Measurements from ENCODE around the gene FMNL2.
"Not testable (repeated sequence)": the region's sequence is repeated elsewhere in the genome, so short reads cannot be mapped to it uniquely, and the experiment has no call there.

Gene FMNL2

DNA sequence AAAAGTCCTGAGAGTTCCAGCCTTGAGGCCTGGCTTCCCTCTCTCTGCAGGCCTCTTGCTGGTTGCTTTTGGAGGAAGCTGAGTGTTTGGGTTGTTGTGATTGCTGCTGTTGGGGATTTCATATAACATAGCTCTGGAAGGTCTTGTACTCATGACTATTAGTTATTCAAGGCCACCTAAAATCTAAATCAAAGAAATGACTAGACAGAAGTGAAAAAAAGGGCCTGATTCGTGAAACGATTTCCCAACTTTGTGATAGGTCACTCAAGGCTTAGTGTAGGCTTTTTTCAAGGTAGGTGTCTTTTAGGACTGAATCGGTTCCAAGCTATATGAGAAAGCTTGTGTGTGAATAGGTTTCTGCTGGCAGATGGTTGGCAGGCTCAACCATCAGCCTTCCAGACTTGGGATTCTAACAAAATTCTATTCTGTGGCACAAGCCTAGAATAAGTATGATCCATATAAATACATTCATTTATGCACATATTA is 164.4 kb downstream of the FMNL2 start:
- no peak for DNase-seq (ENCODE audit: low spot score)

DNA sequence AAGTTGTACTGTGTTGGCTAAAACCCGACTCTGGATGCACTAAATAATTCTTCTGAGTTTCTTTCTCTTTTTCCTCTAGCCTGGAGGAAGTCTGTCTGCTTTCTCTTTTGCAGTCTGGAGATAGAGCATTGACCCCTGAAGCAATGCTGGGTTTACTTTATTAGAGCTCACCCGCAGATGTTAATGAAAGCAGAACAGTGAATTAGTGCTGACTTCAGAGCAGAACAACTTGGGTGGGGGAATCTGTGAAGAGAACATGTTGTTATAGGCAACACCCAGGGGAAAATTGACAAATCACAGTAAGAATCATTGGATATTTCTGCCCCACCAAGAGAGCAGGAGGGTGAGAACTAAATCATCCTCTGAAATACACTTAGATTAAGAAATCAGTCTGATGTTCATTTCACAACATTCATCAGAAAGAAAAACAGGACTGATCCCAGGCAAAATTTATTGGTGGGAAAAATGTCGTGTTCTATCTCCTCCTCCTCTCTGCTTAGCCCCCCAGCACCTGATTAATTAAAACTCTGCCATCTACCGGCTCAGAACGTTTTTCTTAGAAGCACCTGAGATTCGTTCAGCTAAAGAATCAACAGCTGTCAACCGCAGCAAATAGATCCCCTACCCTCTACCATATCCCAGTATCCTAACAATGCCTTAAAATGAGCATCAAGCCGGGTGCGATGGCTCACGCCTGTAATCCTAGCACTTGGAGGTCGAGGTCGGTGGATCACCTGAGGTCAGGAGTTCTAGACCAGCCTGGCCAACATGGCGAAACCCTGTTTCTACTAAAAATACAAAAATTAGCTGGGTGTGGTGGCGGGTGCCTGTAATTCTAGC is 165.1 kb downstream of the FMNL2 start:
- no peak for DNase-seq (ENCODE audit: low spot score)

DNA sequence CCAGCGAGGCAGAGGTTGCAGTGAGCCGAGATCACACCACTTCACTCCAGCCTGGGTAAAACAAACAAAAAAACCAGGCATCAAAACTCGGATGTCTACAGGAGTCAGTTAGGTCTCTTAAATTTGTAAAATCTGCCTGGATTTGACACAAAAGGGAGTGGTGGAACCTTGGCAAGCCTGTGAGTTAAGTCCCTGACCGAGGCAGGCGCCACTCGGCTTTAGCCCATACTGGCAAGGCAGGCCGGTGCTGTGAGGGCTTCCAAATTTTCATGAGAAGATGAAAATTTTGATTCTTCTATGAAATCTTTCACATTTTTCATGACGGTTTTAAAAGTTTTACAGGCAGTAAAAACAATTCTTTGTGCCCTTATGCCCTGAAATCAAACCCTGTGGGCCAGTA is 165.8 kb downstream of the FMNL2 start:
- no peak for DNase-seq (ENCODE audit: low spot score)

DNA sequence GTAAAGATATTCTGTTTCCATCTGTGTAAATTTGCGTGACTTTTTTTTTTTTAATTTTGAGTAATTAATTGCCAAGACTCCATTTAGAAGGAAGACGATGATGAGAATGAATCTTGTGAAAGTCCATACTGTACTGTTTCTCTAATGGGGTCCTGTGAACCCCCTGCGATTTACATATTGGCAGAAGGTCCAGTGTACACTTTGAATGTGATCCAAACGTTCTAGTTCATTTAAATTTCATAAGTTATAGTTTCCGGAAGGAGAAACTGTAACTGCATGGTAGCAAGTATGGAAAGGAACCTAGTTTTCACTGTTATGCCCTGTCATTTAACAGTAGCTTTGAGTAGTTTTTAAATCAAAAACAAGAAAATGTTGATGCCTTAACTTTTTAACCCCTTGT is 166.7 kb downstream of the FMNL2 start:
- DNase-seq (ENCODE audit: low spot score): no peak

DNA sequence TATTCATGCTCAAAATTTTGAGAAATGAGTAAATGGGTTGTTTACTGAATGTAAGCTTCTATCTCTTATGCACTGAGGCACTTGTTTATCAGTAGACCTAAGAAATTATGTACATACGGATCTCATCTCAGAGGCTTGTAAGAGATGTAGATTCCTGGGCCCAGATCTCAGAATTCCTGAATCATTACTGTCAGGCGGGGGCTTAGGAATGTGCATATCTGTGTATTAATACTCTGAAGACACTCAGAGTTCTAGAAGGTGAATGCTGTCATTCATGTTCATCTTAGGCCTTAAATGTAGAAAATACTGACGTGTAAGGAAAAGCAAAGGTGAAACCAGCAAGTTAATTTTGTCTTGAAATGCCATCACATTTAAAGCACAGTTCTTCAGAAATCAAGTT is 169.6 kb downstream of the FMNL2 start:
- DNase-seq (ENCODE audit: low spot score): no peak

DNA sequence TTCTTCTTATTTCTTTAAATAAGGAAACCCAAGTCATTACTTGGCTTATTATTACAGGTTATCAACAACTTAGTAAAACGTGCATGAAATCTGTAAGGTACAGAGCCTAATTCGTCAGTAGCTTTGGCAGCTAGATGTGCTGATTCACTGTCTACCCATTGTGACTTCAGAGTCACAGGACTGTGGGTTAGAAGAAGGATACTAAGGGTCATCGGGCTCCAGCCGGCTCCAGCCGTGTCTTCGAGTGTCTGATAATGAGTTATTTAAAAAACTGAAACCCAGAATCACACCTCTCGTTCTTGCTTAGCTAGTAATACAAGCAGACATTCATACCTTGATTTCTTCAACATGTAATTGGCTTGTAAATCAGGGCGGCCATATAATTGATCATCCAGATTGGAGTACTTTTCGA is 170.5 kb downstream of the FMNL2 start:
- no peak for DNase-seq (ENCODE audit: low spot score)

DNA sequence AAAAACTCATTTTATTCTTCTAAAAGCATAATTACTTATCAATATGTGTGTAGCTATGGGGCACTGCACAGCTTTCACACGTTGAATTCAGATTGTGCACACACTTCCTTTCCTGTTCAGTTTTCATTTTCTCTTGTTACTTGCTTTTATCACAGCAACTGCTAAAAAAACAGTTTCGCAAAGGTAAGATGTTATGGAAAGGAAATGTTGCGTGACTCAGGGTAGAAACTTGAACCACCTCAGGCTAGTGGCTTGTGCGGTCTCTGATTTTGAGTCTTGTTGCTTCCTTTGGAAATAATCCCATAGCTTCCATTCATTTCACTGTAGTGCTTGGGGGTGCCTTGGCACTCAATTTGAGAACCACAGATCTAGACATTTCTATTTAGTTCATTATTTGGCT is 171.9 kb downstream of the FMNL2 start:
- no peak for DNase-seq (ENCODE audit: low spot score)

DNA sequence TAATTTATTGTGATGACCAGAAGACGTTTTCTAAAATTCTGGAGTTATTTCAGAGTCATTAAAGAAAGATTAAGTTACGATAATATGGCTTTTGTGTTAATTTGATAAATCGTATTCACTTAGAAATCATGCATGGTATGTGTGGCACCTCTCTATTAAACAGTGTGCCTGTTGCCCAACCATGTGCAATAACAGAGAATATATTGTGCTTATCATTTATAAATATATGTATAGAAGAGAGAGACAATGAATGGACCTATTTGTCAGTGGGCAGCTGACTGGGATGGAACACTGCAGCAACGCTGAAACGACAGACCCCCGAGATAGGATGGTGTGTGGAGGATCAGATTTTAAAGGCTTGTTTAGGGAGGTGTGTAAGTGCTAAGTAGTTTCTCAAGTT is 172.9 kb downstream of the FMNL2 start:
- DNase-seq (ENCODE audit: low spot score): no peak

DNA sequence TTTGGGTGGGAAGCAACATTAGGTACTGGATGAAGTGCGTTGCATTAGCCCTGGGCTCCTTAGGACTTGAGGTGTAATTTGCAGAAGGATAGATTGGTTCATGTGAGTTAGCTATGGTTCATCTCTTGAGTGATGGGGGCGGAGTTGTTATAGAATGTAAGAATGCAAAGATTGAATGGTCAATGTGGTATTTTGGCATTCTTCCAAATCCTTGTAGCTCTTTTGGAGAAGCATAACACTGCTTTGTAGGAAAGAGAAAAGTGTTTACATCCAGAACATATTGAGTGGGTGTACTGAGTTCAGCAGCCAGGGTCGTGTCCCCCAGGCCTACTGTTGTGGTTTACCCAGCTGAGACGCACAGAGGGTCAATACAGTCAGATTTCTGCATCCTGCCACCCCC is 173.5 kb downstream of the FMNL2 start:
- no peak for DNase-seq (ENCODE audit: low spot score)

DNA sequence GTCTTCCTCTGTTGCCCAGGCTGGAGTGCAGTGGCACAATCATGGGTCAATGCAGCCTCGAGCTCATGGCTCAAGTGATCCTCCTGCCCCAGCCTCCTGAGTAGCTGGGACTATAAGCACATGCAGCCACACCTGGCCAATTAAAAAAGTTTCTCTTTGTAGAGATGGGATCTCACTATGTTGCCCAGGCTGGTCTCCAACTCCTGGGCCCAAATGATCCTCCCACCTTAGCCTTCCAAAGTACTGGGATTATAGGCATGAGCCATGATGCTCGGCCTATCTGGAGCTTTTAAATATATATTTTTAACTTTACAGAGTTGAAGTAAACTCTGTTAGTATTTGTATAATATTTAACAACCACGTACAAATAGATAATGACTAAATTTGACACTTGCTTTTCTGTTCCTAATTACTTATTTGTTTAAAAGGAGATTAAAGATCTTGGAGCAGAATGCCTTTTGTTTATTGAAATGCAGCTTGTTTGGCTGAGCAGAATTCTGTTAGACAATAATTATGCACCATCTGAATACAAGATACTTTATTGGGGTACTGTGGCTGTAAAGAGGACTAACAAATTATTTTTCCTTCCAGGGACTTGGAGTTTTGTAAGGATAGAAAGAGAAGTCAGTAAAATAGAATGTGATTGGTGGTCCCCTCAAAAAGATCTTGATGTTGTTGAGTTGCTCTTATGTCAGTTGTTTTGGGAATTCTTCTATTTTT is 175.0 kb downstream of the FMNL2 start:
- no peak for DNase-seq (ENCODE audit: low spot score)

DNA sequence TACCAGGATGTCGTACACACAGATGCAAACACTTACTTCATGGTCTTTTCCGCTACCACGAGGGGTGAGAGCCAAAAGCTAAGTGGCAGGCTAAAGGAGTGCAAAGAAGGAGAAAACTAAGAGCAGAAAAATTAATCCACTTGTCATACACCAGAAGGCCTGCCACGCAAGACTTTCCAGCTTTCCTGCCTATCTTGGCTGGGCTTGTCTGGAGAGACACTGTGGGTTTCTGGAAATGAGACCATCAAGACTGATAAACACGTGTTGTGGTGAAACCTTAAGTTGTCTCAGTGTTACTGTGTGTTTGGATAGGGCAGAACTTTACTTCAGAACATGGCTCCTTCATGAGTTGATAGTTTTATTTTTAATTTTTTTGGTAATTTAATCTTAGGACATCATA is 175.6 kb downstream of the FMNL2 start:
- DNase-seq (ENCODE audit: low spot score): no peak

DNA sequence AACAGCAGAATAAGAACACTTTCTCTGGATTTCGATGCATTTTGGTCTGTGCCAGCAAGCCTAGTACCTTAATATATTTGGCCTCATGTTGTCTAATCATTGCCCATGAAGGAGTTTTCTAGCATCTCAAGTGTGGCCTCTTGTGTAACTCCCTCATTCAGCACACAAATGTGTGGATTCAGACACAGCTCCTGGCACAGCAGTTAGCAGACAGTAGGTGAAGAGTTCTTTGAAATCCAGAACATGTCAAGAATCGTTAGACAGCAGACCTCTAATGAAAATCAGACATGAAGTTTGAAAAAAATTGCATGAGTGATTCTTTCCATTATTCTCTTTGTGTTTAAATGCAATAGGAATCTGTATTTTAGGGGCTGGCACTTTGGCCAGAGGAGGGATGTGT is 177.0 kb downstream of the FMNL2 start:
- DNase-seq (ENCODE audit: low spot score): no peak

DNA sequence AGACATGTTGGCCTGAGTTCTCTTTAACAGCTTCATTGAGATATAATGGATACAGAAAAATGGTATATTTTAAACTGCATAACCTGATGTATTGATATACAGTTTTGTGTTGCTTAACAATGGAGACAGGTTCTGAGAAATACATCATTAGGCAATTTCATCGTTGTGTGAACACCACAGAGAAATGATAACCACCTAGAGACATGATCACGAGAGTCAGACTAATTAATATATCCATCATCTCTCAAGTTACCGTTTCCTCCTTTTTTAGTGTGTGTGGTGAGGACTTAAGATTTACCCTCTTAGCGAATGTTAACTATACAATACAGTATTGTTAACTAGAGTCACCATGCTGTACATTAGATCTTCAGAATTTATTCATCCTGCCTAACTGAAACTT is 178.1 kb downstream of the FMNL2 start:
- DNase-seq (ENCODE audit: low spot score): no peak

DNA sequence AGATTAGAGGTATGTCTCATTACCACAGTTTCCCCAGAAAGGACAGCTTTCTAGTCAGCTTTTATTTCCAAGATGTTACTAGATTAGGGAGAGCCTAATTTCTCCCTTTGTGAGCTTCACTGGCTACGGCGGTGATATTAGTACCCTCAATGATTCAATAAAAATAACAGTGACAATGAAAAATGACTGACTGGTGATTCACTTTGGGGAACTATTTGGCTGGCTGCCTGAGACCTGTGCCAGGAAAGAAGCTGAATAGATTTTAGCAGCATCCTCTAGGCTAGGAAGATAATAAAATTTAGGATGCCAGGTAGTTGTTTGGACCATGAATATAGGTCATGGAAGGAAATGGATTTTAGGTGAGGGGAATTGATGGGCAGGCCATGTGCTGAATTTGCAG is 178.7 kb downstream of the FMNL2 start:
- no peak for DNase-seq (ENCODE audit: low spot score)

DNA sequence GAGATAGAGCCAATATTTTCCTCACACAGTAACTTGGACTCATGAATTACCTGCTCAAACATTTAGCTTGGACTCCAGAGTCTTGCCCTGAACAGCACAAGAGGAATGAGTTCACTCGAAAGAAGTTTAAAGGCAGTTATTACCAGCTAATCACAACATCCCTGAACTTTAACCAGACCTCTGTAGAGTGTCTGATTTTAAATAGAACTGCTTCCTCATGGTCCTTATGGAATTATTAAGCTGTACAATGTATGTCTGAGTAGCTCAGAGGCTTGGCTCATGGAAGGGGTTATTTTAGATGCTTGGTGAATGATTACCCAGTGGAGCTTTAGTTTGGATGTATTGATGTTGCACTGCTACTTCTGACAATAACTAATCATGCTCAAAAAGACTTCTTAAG is 183.1 kb downstream of the FMNL2 start:
- no peak for DNase-seq (ENCODE audit: low spot score)

DNA sequence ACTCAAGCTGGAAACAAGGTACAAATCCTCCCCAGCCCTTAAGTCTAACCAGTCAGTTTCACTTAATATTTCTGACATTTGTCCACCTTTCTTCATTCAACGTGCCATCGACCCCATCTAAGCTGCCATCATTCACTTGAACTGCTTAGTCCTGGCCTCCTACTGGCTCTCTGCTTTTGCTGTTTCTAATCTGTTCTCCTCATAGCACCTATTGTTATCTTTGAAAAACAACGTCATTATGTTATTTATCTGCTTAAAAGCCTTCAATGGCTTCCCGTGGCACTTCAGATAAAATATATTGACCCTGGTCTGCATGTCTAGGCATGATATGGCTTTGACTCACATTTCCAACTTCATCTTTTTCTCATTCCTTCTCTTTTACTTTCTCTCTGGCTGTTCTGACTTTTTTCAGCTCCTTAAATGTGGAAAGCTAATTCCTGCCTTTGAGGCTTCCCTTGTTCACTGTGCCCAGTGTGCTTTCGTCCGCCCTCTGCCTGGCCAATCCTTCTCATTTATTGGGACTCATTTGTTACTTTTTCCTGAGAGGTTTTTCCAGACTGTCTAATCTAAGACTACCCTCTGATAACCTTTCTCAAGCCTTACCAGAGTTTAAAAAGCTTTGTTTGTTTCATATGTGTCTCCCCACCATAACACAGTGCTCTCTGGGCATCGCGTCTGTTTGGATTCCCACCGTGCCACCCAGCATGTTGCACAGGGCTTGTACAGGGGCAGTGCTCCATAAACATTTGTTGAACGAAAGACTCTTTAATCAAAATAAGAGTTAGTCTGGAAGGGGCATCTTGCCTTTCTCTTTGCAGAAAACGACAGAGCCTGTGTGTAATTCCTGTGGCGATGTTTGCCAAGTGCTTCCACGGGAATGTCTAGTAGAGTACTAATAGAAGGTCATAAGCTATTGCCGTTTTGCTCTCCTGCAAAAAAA is 183.9 kb downstream of the FMNL2 start:
- no peak for DNase-seq (ENCODE audit: low spot score)

DNA sequence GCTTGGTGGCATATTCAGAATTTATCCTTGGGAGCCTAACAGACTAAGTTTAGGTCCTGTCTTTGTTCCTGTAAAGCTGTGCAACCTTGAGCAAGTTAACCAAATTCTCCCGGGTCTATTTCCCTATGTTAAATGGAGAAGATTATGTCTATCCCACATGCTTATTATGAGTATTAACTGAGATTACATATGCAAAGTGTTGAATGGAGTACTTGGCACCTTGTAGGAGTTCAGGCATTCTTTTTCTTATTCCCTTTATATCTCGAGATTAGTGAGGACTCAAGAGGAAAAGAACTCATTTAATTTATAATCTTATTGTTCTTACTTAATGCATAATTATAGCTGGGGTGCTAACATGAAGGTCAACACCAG is 184.6 kb downstream of the FMNL2 start:
- DNase-seq (ENCODE audit: low spot score): no peak

DNA sequence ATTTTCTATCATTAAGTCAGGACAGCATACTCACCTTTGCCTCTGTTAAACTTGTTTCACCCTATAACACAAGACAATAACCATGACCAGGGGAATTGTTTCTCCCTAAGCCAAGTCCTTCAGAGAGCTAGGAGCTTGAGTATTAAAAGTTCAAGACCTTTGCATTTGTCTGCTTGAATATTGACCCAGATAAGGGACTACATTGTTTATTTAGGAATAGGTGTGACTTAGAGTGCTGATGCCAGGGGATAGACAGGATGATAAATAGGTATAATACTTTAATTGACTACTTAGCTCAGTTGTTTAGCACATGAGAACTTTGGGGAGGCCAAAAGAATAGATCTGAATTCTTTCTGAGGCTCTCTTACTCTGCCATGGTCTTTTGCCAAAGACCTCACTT is 185.8 kb downstream of the FMNL2 start:
- no peak for DNase-seq (ENCODE audit: low spot score)

DNA sequence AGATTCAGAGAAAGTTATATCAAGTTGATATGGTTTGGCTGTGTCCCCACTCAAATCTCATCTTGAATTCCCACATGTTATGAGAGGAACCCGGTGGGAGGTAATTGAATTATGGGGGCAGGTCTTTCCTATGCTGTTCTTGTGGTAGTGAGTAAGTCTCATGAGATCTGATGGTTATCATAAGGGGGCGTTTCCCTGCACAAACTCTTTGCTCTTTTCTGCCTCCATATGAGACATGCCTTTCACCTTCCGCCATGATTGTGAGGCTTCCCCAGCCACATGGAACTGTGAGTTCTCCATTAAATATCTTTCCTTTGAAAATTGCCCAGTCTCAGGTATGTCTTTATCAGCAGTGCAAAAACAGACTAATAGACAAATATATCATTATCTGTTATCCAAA is 187.5 kb downstream of the FMNL2 start:
- not testable (repeated sequence) for DNase-seq (ENCODE audit: low spot score)

DNA sequence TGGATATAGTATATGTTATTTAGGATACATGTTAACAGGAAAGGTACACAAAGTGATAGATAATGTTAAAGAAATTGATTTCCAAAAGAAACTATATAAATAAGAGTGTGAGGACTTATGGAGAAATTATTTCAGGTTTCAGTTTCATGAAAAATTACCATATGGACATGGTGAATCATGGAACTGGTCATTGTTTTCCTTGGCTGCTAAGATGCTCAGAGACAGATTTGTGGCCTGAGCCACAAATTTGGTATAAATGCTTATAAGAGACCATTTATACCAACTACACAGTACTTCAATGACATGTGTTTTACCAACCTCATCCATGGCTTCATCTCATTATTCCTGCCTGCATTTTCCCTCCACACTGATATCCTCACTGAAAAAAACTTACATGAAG is 188.1 kb downstream of the FMNL2 start:
- DNase-seq (ENCODE audit: low spot score): no peak

DNA sequence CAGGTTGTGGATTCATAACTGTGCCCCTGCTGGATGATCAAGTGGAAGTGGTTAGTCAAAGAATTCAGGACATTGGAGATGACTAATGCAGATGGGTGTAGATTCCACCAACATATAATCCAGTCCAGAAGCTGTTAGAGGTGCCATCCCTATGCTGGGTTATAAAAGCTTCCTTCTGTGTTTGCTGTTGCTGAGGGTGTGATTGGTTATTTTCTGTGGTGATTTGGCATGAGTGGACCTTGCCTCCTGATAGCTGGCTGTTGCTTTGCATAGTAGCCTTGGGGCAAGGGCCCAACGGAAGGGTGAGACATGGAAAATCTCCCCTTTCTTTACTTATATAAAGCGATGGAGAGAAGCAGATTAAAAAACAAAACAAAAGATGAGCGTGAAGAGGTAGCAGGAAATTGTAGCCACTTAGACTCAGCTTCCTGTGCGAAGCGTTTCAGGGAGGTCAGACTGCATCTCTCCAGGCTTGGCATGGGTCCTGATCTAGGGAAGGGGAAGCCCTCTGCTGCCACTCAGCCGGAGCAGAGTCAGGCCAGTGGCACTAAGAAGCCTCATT is 190.4 kb downstream of the FMNL2 start:
- DNase-seq (ENCODE audit: low spot score): no peak

DNA sequence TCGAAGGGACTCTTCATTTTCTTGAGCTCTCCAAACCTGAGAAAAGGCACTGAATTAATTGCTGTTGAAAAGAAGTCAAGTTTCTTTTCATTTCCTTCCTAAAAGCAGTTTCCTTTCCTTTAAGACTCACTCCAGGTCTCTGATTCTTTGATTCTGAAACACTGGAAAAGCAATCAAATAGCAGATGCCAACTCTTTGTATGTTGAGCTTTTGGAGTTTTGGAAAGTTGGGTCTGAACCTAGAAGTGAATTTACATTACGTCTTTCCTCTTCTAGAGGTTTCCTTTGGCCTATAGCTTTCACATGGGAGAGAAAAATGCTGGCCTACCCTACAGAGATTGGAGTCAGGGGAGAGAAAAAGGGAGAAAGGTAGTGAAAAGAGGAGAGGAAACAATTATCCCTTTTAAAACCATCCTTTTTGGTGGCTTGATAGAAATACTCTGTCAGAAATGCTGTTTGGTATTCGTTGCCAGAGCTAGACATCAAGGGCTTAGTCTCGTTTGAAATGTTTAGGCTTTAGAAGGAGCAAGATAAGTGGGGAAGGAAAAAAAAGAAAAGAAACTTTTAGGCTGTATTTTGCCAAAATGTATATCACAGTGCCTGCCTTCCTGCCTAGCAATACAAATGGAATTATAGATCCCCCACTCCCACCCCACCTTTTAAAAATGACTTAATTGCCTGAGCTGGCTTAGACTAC is 194.6 kb downstream of the FMNL2 start:
- no peak for DNase-seq (ENCODE audit: low spot score)
